Measurements from ENCODE around the gene TMEM165.

- TF ChIP-seq CTCF (IDR thresholded peaks at IDR 0.05) (no peak), POLR2A (IDR thresholded peaks at IDR 0.05) (no peak)
These were observed 8.9 kb upstream of the TMEM165 start for GRCh38 chr4:55386840-55387239.
